MM.1S (cell line): Measurements from ENCODE around the gene IL23R.

ENCODE experiments used
- CTCF ChIP-seq: fragments of 300-600 bp; sonication (generic); IDR thresholded peaks from 2 replicates; pipeline ENCODE4 v1.5.1; 2016; ENCODE audit warnings: antibody characterized with exemption, low read length, mixed read lengths
- EZH2 ChIP-seq: fragments of 300-600 bp; sonication (generic); optimal IDR thresholded peaks from 2 replicates; pipeline ENCODE3; 2017; ENCODE audit warnings: low read depth, mild to moderate bottlenecking, antibody characterized with exemption, low read length, mixed read lengths
- EZH2phosphoT487 ChIP-seq: fragments of 300-600 bp; sonication (generic); IDR thresholded peaks from 2 replicates; pipeline ENCODE4 v1.6.1; 2018; ENCODE audit warnings: antibody characterized with exemption, low read length

DNA sequence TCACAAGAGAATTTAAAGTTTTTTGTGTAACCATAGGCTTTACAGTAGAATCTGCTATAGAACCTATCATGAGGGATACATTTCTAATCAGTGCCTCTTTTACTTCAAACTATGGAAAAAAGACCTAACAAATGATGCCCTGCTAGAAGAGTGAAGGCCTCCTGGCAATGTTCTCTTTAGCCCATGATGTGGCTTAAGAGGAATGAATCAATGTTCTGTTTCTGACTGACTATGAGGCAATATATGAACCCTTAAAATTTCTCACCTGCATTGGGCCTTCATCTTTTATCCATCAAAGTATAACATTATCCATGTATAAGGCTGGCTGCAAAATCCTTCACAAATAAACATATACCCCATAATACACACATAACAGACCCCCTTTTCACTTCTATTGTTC, 75.8 kb downstream of the IL23R start:
- TF ChIP-seq EZH2 (no peak), CTCF (no peak), EZH2phosphoT487 (no peak)
